WTC11 (cell line): ENCODE measurements around the gene SLBP.

Experiments used
- CTCF ChIP-seq: fragments of 200-600 bp; IDR thresholded peaks from 2 replicates; pipeline ENCODE4 v1.8.0; 2022; ENCODE audit warnings: antibody characterized with exemption
- MLX ChIP-seq: sonication (generic); formaldehyde crosslinking; IDR thresholded peaks from 2 replicates; pipeline ENCODE4 v1.8.1; 2023; ENCODE audit warnings: mild to moderate bottlenecking, missing genetic modification reagents, moderate library complexity
- MXD4 ChIP-seq: fragments of 250-450 bp; sonication (Bioruptor Pico); IDR thresholded peaks from 2 replicates; pipeline ENCODE4 v1.8.0; 2021; ENCODE audit warnings: mild to moderate bottlenecking, moderate library complexity, borderline replicate concordance
- SP1 ChIP-seq: sonication (generic); formaldehyde crosslinking; conservative IDR thresholded peaks from 2 replicates; pipeline ENCODE4 v1.8.1; 2022; ENCODE audit warnings: missing genetic modification reagents
- USF1 ChIP-seq: sonication (generic); formaldehyde crosslinking; IDR thresholded peaks from 2 replicates; pipeline ENCODE4 v1.8.0; 2022; ENCODE audit warnings: mild to moderate bottlenecking, missing genetic modification reagents

- TF ChIP-seq CTCF (no peak), MXD4 (no peak), SP1 (CRISPR knock-in tag) (no peak), MLX (no peak), USF1 (no peak)
These were observed 11.1 kb upstream of the SLBP start for GRCh38 chr4:1723131-1723801.
